Suppressor macrophage (primary cell): ENCODE measurements around the gene FIGNL1.
A peak's percentile ranks its signal among the peaks of the same experiment; 100 is the strongest.
"Not testable (repeated sequence)": the region's sequence is repeated elsewhere in the genome, so short reads cannot be mapped to it uniquely, and the experiment has no call there.

Experiments
- DNase-seq, 4 experiments: peaks; one replicate each; pipeline ENCODE4 v3.0.0-alpha.2; 2020 to 2022

Gene FIGNL1

DNA sequence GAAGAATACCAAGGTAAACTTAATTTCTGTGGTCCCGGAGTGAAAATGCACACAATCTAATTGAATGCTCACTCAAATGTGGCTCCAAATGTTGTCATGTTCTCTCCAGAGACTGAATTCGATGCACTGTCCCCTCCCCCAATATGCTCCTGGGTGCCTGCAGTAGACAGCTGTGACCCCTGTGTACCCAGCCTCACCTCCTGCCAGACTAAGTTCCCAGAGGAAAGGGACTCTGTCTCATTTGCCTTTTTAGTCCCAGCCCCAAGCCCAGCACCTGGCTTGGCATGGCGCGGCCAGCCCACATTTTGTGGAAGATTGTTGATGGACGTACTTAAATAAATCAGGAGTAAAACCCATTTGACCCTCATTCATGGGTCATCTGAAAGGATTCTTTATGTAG lies 21.8 kb upstream of the FIGNL1 start:
- no peak for DNase-seq

DNA sequence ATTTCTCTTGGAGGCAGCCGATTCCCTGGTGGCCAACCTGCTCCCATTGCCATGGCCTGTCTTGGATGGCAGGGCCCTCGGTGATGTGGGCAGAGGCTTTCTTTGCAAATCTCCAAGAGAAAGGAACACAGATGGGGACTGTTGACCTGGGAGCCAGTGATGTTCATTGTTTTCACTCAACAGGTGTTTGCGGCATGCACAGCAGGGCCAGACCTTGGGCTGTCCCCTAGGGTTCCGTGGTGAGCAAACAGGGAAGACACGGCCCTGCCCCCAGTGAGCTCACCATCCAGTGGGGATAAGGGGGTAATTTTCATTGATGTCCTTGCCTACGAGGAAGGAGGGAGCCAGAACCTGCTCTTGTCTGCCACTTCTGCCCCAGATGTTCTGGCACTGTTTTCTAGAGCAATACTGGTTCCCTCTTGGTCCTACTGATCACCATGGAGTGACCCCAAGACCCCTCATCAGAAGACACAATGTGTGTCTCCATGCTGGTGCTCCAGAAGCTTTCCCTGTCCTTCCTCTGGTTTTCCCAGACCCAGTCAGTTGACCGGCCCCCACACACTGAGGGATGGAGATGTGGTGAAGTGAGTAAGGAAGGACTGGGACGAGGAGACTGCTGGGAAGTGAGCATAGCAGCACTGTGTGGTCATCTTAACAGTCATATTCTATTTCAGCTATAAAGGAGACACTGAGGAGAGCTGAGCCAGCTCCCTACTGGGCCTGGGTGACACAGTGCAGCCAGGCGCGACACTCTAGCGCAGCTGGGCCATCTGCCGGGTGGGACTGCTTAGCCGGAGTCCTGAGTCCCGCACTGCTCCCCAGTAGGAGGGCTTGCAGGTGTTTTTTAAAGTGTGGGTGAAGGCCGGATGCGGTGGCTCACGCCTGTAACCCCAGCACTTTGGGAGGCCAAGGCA lies 20.4 kb upstream of the FIGNL1 start:
- DNase-seq = no peak

DNA sequence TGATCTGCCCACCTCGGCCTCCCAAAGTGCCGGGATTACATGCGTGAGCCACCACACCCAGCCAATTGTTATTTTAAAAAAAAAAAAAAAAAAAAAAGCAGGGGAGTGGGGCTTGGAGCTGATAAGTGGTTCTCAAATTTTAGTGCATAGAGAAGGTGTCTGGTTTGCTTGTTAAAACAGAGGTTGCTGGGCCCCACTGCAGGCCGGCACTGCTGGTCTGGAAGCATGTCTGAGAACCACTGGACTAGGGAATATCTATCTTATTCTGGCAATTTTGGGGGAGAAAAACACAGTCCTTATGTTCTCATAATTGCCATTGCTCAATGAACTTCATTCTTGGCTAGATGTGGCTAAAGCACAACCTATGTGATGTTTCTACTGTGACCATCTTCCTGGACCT lies 19.0 kb upstream of the FIGNL1 start:
- no peak for DNase-seq

DNA sequence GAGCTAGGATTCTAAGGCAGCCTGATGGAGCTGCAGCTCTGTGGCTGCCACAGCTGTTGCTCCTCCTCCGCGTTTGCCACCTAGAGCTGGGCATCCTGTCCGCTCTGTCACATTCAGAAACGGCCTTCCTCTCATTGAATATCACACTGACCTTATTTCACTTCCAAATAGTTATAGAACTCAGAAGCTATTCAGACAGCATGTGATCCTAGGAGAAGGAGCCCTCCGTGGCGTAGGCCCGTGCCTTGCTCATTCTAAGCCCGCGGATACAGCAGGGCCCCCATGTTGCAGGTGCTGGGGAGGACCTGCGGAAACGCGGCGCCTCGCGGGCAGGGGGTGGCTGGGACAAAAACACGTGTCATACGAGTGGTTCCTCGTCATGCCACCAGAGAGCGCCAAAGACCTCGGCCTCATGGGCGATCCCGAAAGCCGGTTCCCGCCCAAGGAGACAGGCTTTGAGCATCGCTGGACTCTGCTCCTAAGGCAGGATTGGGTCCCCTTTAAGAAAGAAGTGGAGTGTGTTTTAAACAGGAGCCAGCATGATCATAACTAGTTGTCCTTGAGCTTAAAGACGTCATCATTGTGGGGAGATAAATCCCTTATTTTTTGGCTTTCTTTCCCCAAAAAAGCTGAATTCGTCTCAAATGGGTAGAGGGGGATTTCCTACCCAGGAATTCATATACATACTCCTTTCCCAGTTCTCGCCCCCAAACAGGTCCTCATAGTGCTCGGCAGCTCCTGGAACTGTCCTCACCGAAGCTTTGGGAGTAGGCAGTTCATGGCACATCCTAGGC lies 17.9 kb upstream of the FIGNL1 start:
- peak; percentile 75 to 87 (median 80) for DNase-seq

DNA sequence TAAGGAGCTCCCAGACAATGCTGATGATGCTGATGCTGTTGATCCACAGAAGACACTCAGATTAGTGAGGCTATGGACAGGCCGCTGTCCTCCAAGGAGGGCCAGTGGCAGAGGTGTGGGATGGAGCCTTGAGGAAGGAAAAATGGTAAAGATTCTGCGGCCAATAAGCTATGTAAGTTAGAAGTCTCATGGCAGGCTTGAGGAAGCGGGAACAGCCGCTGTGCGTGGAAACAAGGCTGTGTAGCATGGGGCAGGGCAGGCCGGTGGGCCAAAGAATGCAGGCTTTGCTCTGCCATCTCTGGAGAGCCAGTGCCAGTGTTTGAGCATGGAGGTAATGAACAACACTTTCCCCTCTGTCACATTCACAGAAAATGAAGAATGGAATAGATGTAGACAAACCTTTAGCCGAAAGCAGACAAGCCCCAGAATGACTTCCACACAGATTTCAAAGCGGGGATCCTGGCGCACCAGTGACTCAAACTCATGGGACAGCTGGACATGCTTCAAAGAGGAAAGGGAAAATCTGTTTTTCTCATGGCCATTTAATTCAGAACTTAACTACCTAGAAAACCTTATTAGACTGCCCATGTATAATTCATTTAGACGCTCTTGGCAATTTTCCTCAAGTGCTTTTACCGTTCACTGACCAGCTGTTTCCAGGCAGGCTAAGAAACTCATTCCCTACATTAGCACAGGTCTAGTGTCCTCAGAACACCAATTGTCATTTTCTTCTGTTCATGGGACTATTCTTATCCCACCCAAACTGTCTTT lies 16.9 kb upstream of the FIGNL1 start:
- no peak for DNase-seq

DNA sequence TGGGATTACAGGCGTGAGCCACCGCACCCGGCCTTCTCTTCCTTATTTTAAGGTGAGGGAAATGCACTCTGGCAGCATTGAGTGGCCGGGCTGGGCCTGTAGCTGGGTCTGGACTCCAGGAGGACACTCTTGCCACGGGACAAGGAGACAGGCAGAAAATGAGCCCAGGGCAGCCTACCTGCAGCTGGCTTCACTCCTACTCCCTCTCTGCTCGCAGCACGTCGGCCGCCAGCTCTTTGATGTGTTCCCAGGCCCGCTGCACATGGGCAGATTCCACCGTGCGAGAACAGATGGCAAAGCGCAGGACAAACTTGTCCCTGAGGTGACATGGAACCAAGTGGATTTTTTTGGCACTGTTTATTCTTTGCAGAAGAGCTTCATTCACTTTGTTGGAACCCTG lies 12.9 kb upstream of the FIGNL1 start:
- DNase-seq = no peak

DNA sequence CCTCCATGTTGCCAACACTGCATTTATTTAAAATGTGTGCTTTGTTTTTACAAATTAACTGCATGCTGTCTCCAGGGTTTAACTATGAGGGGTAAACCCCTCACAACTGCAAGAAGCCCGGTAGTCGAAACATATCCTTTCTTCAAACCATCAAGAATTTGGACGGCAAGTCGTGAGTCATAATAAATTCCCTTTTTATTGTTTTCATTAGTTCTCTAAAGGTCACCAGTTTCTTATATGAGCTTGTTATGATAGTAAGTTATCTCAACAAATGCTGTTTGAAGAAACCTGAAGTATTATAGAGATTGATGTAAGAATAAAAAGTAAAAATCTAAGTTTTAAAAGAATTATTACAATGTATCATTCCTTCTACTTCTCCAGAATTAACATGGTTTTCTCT lies 12.2 kb upstream of the FIGNL1 start:
- DNase-seq = no peak

DNA sequence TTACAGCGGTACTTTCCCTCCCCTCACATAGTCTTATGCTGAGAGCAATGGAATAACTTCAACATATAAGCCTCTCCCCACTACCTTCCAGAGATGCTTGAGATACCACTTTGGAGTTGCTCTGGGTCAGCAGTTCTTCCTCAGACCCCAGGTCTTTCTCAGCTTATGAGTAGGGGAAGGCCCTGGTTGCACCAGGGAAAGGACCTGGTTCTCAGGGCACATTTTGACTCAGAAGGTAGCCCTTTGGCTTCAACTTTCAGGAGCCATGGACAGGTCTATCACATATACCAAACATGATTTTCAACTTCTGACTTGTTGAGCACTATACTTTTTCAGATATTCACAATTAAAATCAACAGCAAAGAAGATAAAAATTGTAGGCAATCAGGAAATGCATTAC lies 11.5 kb upstream of the FIGNL1 start:
- DNase-seq = no peak

DNA sequence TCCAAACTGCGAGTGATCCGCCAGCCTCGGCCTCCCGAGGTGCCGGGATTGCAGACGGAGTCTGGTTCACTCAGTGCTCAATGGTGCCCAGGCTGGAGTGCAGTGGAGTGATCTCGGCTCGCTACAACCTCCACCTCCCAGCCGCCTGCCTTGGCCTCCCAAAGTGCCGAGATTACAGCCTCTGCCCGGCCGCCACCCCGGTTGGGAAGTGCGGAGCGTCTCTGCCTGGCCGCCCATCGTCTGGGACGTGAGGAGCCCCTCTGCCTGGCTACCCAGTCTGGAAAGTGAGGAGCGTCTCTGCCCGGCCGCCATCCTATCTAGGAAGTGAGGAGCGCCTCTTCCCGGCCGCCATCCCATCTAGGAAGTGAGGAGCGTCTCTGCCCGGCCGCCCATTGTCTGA lies 9.0 kb upstream of the FIGNL1 start:
- DNase-seq = not testable (repeated sequence)

DNA sequence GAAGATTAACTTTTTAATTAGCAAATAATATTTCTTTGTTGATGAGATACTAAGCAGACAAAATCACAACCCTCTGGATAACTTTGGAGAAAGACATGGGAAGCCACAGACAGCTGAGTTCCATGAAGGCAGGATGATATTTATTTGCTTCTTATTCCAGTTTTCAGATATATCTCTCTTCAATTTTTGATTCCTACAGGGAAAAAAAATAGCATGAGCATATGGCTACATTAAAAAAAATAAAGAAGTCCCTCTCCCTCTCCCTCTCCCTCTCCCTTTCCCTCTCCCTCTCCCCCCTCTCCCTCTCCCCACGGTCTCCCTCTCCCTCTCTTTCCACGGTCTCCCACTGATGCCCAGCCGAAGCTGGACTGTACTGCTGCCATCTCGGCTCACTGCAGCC lies 8.5 kb upstream of the FIGNL1 start:
- DNase-seq = not testable (repeated sequence)

DNA sequence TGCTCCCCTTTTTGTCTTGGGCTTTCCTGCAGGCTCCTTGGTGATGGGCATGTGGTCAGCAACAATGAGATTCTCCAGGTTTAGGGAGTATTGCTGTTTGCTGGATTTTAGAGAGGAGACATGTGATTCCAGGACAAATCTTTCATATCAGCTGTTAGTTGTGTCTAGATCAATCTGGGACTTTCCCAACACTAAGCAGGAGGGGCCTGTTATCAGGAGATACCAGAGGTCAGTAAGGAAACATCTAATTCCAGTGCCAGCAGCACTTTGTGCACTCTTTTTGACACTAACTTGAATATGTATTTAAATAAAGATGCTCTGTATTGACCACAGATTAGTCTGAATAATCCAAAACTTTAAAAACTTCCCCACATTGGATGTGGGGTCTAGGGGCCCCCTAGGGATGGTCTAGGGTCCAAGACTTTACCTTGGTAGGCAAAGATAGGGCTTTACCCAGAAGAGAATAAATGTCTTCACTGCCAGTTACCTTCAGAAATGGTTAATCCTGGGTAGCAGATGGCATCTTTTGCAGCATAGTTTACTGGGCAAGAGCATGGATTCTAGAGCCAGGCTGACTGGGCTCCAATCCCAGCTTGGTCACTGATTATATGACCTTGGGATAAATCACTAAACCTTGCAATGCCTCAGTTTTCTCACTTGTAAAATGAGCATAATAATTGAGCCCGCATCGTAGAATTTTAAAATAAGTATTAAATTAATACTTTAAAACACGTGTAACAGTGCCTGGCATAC lies 6.4 kb upstream of the FIGNL1 start:
- DNase-seq = no peak

DNA sequence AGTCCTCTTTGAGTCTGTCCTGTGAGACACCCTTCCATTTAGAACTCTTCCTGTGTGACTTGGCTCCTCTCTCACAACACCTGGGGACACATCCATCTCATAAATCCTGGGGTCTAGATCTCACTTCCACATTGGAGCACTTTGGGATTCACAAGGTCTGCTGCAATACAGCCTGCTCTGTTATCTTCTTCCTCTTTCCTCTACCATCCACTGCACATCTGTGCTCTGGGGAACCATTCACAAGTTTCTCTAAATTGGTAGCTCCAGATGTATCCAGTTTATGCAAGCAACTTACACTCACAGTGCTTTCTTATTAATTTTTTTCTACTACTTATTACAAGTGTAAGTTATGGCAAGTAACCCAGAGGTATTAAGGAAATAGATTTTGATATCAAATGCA lies 5.5 kb upstream of the FIGNL1 start:
- peak in 2 of 4 experiments; percentile 12 to 14 for DNase-seq

DNA sequence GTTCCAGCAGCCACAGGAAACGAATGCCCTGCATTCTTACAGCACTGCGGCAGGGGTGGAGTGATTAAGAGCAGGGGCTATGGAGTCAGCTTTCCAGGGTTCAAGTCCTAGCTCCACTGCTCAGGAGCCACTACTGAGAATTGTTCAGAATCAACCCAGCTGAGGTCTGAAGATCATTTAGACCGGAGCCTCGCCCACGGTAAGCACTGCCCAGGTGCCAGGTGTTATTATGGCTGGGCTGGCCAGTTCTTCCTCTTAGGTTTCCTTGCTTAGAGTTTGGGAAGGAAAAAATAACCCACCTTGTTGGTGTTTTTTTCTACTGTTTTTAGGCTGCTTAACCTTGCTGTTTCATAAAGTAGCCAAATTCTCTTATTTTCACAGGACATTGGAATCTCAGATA lies 4.8 kb upstream of the FIGNL1 start:
- DNase-seq = no peak

DNA sequence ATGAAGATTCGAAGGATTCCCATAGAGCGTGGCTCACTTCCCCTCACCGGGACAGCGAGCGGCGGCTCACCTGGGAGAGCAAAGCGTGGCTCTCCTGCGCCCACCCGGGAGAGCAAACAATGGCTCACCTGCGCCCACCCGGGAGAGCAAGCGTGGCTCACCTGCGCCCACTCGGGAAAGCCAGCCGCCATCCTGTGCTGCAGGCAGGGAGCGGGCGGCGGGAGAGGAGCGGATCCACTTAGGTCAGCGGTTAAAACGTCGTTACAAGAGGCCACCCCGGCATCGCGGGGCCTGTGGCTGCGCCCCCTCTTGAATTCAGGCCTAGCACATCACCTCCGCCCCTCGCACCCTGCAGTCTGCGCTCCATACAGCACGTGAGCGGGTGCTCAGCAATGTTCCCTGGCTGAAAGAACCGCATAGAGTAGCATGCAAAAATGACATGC lies 461 bp upstream of the FIGNL1 start:
- DNase-seq = peak in 2 of 4 experiments; percentile 20 to 24

DNA sequence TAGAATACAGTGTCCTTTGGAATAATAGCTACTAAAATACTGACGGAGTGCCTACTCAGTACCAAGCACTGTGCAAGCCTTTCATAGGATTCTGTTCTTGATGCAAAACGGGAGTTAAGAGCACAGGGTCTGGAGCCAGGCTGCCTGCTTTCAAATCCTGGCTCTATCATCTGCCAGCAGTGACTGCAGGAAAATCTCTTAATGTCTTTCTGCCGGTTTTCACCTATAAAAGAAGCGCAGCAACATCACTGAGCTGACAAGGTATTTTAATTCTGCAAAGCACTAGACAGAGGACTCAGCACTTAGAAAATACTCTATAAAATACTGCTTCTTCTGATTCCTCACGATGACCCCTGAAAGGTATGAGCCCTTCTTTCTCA lies 659 bp downstream of the FIGNL1 start:
- DNase-seq = no peak

DNA sequence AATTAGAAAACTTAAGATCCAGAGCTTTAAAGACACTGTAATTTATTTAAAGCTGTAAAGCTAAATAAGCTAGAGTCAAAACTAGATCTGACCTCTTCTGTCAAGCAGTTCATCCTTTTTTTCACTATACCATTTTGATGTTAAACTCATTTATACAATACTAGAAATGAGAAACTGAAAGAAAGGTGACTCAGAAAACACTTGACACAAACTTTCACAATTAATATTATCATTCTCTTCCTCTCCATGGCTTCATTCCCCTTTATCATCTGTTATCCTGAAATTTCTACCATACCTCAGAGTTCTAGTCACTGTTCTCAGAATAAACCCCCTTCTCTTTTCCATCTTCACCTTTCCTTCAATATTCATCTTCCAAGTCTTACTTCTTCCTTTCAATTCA lies 1.3 kb downstream of the FIGNL1 start:
- no peak for DNase-seq

DNA sequence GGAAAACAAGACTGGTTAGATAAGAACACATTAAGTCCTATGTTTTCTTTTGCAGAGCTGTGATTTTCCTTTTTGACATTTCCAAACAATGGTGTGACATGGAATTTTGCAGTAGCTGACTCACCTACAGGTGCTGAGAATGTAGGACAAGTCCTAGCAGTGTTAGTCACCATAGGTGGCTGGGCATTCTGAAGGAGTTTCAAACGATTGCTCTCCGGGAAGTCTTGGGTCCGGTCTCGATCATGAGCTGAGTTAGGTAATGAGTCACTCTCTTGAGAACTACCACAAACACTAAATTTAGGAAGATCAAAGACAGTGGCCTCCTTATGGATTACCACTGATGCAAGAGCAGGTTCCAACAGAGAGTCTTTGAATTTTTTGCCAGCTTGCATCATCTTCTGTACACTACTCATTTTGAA lies 3.6 kb downstream of the FIGNL1 start:
- DNase-seq = no peak

DNA sequence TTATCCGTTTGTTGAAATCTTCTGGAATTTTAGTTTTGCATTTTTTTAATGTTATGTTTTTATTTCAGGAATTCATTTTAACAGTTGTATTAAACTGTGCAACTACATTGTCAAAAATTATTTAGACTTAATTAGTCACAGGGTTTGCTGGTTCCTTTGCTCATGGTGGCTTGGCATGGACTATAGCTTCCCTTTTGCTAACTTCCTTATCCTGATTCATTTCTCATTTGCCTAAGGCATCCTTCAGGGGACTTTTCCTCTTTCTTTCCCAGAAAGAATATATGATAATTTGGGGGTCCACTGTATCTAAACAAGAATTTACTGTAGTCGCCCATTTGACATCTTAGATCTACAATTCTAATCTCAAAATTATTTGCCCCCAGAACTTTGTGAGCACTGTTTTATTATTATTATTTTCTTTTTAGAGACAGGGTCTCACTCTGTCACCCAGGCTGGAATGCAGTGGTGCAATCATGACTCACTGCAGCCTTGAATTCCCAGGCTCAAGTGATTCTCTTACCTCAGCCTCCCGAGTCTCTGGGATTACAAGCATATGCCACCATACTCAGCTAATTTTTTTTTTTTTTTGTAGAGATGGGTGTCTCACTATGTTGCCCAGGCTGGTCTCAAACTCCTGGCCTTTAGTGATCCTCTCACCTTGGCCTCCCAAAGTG lies 13.9 kb downstream of the FIGNL1 start:
- DNase-seq = peak; percentile 42 to 75 (median 66)

DNA sequence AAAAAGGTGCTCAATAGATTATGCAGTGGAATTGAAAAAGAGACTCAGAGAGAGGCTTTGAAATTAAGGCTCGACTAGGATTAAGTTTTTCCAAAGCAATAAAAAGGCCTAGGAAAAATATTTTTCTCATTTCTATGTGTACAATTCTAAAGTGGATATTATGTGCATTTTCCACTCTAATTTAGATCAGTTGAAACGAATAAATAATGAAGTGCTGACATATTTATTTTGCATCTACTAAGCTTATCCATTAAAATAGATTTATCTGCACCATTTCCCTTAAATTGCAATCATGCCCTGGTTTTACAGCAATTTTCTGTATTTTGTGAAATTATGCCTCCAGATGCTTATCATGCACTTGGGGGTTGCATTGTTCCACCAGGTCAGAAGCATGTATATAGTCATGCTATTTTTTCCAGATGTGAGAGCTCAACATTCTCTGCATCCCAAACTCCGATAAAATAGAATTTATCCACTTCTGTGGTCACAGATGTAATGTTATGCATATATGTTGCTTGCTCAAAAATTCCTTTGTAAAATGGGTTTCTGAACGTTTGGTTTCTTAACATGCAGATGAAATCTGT lies 18.3 kb downstream of the FIGNL1 start:
- no peak for DNase-seq

DNA sequence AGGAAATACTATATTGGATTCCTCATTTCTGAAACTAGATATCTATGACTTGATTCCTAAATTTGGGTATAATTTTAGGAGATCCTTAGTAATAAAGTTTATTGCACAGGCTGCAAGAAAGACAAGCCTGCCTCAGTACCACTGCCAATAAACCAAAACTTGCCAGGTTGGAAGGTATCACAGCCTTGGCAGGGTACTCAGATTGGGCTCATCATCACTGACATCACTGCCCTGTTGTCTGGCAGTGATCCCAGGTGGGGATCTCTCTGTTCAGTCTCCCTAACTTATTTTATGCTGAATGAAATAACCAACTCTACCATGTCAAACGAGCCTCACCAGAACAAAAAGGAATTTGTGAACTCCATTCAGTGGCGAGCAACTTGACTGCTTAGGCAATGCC lies 18.8 kb downstream of the FIGNL1 start:
- no peak for DNase-seq

DNA sequence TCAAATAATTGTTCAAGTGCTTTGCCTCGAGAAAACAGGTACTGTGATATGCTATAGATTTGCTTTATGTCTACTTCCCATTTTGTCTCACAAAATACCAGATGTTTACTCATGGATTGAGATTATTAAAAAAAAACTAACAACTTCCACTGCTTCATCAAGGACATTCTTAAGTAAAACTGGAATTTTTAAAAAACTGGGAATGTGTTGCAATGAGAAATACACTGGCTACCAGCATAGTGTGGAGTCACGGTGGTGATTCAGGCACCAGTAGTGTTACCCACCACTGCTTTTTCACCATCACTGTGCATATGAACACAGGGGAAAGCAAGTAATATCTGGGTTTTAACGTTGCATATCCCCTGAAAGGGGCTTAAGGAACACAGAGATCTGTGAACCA lies 21.2 kb downstream of the FIGNL1 start:
- no peak for DNase-seq
